ENCODE data around the gene ZFYVE9. TPM values are rescaled to one million over a fixed set of nuclear protein-coding genes. Genes with fewer than 3 reads are reported as not detected.
"Not testable (repeated sequence)": the region's sequence is repeated elsewhere in the genome, so short reads cannot be mapped to it uniquely, and the experiment has no call there.

ZFYVE9 gene
- total and polyA plus RNA-seq, 2 experiments from 2014 or later: 5.4 to 27.3 TPM

GRCh38 chr1:52204696-52205095 lies 62.8 kb downstream of the ZFYVE9 start (continued):
- TF ChIP-seq ZNF462 (CRISPR knock-in tag; IDR thresholded peaks at IDR 0.05) (no peak), EZH2 (IDR thresholded peaks at IDR 0.05; ENCODE audit: low read depth, unreplicated experiment) (no peak), POLR2AphosphoS5 (IDR thresholded peaks at IDR 0.05; ENCODE audit: low read depth) (no peak), REST (IDR thresholded peaks at IDR 0.05; ENCODE audit: unreplicated experiment) (no peak)

- not testable (repeated sequence) for H3K9me2 ChIP-seq (ENCODE audit: insufficient read depth); H3K4me3 Mint-ChIP-seq; H3F3A ChIP-seq (replicated peaks; ENCODE audit: low read depth); H3K36me3 Mint-ChIP-seq (ENCODE audit: low read depth); H3K4me1 Mint-ChIP-seq; H3K27ac ChIP-seq (ENCODE audit: low read depth); DNase-seq (ENCODE audit: low spot score); H3K4me3 ChIP-seq; H3K36me3 ChIP-seq (ENCODE audit: insufficient read depth); H4K20me1 ChIP-seq (replicated peaks; ENCODE audit: insufficient read depth); H3K27ac Mint-ChIP-seq; H2AFZ ChIP-seq; H3K9me3 Mint-ChIP-seq; ATAC-seq; H3K4me2 ChIP-seq; H3K27me3 ChIP-seq (ENCODE audit: insufficient read depth); H3K27me3 Mint-ChIP-seq (ENCODE audit: insufficient read depth, low read depth, poor library complexity); H3K4me1 ChIP-seq (ENCODE audit: insufficient read depth)
- peaks cover 19% of the 10 kb centered on the region for H3K79me2 ChIP-seq (replicated peaks; ENCODE audit: insufficient read depth)
Observed at GRCh38 chr1:52206686-52207085, 64.8 kb downstream of the ZFYVE9 start.

Data from GM23338 (cell line).